ENCODE measurements around the gene CFP.

DNA sequence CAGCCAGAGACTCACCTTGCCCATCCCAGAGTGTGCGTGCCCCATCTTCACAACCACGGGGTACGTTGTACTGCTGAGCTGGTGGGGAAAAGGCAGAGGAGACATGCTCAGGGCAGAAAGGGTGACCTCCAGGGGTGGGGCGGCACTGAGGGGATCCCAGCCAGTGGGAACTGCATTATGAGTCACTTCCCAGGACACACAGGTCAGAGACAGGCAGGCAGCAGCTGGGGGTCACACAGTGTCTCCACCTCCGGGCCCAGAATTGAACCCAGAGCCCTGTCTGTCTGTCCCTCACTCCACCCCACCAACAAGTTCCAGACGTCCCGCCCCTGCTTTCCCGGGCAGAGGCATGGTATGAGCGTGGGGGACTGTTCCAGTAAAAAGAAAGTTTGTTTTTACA is 52.3 kb downstream of the CFP start:
- TF ChIP-seq, protein P1, sequence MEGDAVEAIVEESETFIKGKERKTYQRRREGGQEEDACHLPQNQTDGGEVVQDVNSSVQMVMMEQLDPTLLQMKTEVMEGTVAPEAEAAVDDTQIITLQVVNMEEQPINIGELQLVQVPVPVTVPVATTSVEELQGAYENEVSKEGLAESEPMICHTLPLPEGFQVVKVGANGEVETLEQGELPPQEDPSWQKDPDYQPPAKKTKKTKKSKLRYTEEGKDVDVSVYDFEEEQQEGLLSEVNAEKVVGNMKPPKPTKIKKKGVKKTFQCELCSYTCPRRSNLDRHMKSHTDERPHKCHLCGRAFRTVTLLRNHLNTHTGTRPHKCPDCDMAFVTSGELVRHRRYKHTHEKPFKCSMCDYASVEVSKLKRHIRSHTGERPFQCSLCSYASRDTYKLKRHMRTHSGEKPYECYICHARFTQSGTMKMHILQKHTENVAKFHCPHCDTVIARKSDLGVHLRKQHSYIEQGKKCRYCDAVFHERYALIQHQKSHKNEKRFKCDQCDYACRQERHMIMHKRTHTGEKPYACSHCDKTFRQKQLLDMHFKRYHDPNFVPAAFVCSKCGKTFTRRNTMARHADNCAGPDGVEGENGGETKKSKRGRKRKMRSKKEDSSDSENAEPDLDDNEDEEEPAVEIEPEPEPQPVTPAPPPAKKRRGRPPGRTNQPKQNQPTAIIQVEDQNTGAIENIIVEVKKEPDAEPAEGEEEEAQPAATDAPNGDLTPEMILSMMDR (IDR thresholded peaks at IDR 0.05 in 2 of 3, conservative IDR thresholded peaks at IDR 0.05 in 1 of 3; ENCODE audit: borderline replicate concordance in 1 of 3, insufficient read depth in 1 of 3, low read depth in 2 of 3, low read length in 2 of 3): no peak
- TF ChIP-seq, protein P2, sequence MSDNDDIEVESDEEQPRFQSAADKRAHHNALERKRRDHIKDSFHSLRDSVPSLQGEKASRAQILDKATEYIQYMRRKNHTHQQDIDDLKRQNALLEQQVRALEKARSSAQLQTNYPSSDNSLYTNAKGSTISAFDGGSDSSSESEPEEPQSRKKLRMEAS (IDR thresholded peaks at IDR 0.05): no peak
